HG03460 (cell line): Measurements from ENCODE around the gene BCL11B.

ENCODE experiments used
- ATAC-seq: cut with Tn5 transposase; IDR thresholded peaks from one replicate; pipeline ENCODE4 v1.9.1; 2021; ENCODE audit not compliant: unreplicated experiment

Gene BCL11B

DNA sequence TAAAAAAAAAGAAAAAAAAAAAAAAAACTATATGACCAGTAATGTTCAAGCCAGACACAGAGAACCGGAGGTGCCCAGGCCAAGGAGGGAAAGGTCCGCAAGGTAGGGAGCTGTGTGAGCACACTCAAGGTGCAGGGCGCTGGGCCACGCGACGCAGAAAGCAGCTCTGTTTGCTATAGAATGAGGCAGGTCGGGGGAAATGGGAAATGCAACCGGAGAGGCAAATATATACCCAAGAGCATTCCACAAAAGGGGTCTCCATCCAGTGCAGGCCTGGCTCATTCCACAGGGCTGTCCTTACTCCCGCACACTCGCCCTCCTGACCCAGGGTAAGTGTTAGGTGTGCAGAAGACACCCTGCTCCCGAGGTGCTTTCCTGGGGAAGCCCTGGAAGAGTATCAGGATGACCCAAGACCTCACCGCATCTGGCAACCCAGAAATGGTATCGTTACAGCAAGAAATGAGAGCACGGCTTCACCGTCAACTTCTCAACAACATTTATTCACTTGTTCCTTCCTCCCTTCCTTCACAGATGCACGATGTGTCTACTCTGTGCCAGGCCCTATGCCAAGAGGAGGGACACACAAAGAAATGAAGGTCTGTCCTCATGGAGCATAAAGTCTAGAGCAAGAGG, 86.4 kb downstream of the BCL11B start:
- ATAC-seq, result no peak

DNA sequence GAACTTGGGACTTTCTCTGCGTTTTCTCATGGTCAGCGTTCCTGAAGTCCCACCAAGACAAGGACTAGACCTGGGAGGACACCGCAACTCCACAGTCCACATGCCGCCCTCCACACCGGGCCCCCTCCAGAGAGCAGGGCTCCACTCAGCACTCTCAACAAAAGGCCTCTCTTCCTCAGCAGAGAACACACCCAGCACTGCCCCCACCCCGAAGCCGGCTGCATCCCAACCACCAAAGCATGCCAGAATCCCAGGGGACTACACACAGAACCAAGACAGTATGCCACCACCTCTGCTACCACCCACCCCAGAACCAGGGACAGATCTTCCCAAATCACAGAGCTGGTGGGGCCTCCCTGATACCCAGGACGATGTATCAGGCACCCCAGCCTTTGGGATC, 88.3 kb downstream of the BCL11B start:
- no peak for ATAC-seq

- ATAC-seq, result no peak
These were observed 88.7 kb downstream of the BCL11B start for GRCh38 chr14:99183311-99183710.

DNA sequence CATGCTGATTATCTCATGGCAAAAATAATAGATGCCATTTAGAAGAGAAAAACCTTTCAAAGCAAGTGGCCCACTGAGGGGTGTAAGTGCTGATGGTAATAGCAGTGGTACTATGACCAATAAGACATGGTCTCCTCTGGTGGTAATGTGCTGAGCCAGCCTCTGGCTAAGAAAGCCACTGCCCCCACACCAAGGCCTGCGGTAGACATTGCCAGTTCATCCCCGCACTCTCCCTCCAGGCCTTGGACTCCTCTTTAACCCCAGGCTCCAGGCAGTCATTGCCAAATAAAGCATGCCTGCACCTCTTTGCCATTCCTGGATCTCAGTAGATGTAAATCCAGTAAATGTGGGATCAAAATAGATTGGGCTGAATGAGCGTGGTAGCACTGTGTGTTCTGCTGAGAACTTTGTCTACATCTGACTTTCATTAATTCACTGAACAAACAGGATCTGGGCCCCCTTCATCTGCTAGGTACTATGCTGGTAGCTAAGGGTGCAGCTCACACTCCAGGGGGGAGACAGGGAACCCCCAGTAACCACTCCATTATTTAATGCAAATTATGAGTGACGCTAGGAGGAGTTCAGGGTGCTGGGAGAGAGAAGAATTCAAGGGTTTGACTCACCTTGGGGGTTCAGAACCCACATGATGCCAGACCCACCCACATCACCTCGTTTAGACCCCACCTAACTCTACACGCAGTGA, 89.3 kb downstream of the BCL11B start:
- ATAC-seq, result no peak

DNA sequence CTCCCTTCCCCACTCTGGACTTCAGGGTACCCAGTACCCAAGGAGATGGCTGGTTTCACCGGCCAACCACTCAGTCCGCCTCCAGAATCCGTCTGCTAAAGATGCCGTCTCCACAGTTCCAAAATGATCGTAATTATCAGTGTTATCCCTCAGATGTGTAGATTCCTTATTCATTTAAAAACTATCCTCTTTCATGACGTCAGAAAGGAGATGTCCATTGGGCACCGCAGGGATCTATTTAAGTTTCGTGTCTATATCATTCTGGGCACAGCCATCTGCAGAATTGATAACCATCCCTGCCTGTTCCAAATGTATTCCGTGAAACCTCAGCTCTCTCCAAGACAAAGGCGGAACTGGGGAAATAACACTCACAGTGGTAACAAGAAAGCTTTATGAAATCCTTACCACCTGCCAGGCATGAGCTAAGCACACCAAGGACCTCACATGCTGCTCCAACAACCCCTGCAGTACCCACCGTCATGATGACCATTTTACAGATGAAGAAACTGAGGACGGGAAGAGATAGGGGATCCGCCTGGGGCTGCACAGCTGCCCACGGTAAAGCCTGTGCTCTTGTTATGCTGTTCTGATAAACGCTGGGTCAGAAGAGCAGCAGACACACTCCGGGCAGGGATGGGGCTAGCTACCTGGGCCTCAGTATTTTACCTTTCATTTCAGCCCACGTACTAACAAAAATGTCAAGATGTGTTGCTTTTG, 90.0 kb downstream of the BCL11B start:
- no peak for ATAC-seq

- ATAC-seq, result no peak
These were observed 90.8 kb downstream of the BCL11B start for GRCh38 chr14:99181241-99181640.

- no peak for ATAC-seq
These were observed 92.1 kb downstream of the BCL11B start for GRCh38 chr14:99179946-99180345.

DNA sequence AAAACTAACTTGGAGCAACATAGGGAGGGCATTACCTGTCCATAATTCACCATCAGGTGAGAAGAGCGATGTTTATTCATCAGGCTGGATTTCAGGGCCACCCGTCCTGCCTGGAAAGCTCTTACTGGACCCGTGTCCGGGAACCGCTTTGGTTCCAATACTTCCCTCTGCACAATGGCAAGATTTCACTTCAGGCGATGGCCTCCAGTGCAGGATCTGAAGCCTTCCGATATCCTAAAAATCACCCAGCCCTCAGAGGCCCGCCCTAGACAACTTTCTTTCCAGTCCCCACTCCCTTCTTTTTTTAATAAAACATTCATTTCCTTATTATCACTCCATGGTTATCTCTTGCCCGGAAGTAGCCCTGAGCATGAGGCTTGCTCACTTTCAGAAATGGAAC, 92.5 kb downstream of the BCL11B start:
- no peak for ATAC-seq

DNA sequence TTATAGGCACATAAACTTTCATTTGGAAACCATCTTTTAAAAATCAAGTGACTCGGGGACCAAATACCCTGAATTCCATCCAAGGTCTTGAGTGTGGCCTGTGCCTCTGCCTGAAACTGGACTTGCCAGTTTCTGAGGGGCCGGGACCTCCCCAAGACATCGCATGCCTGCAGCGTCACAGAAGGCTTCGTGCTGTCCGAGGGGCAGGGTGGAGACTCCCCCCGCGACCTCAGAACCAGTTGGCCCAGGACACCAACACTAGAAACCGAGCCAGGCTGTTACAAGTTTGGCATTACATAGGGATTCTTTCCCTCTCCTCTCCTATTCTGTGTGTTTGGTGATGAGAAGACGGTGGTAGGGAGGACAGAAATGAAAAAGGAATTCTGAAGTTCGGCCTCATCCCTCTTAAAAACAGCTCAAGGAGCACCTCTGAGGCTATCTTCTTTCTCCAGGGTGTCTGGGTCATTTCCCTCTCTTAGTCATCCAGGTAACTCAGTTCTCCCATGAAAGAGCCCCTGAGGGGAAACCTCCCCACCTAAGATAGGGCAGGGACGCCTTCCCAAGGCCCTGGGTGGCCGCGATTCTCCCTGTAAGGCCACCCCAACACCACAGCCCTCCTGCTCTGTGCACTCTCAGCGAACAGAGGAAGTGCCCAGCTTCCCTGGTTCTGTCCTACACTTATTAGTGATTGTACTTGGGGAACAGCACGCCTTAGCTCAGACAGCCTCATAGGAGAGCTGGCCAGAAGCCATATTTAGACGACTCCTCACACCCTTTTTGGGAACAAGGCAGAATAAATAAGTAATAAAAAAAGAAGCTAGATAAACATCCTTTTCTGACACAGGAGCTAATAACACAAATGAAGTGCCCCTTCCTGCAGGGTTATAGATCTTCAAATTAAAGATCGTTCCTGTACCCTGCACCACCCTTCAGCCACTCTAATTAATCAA, 93.8 kb downstream of the BCL11B start:
- ATAC-seq, result no peak

DNA sequence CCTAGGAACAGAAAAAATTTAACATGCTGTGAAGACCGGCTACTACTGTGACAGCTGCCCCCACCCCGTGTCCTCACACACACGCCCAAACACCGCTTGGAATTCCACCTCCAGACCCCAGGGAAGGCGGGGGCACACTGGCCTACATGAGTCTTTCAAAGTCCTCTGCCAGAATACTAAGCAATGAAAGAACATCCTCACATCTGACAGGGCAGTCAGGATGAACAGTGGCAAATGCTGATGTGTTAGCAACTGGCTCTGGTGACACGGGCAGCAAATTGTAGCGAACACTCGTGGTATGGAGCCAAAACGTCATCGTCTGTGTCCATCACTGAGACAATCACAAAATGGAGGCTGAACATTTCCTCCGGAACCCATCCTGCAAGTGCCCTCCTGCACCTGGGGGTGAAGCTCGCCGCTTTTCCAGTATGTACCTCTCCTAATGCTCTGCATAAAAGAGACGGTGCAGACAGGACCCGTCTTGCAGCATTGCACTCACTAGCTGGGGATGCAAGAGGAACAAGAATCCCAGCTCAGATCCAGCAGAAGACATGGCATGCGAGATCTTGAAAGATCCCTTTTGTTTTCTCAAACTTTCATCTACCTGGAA, 94.8 kb downstream of the BCL11B start:
- no peak for ATAC-seq

- ATAC-seq, result no peak
These were observed 95.6 kb downstream of the BCL11B start for GRCh38 chr14:99176156-99176945.

- no peak for ATAC-seq
These were observed 96.5 kb downstream of the BCL11B start for GRCh38 chr14:99175331-99176155.

- no peak for ATAC-seq
These were observed 97.2 kb downstream of the BCL11B start for GRCh38 chr14:99174770-99175319.

GRCh38 chr14:99174081-99174769, 97.8 kb downstream of the BCL11B start:
- ATAC-seq, result no peak

GRCh38 chr14:99173506-99173905, 98.5 kb downstream of the BCL11B start:
- no peak for ATAC-seq

DNA sequence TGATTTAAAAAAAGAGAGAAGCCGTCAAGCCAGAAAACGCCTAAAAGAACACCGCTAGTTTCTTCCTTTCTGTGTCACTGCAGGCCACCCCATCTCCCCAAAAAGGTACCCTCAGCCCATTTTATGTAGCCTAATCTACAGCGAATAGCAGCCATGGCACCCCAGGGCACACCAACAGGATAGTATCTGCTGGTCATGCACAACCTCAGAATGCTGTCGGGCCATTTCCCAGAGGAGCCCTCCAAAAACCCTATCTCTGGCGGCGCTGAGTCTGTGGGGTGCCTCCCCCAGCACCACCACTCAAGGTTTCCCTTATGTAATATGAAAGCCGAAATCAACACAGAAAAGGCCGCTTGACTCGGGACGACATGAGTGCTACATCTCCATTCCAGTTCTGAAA, 98.9 kb downstream of the BCL11B start:
- ATAC-seq, result no peak

DNA sequence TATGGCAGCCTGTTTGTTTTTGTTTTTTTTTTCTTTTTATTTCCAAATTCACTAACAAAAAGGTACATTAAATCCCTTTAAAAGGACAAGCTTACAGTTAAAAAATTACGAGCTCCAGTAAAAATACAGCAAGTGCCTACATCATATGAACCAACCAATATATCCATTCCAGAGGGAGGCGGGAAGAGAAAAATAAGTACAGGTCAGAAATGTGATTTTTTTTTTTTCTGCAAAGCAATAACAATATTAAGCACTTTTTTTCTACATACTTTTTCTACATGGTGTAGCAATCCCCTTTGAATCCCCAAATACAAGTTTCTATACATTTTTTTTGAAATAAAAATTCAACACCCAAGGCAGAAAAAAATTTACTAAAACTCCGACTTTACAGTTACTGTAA, 100.6 kb downstream of the BCL11B start:
- ATAC-seq, result no peak

- ATAC-seq, result no peak
These were observed 102.1 kb downstream of the BCL11B start for GRCh38 chr14:99169776-99170356.
